ENCODE results near the gene MIB2.
A peak's percentile ranks its signal among the peaks of the same experiment; 100 is the strongest.
"Not testable (repeated sequence)": the region's sequence is repeated elsewhere in the genome, so short reads cannot be mapped to it uniquely, and the experiment has no call there.

MIB2 gene

DNA sequence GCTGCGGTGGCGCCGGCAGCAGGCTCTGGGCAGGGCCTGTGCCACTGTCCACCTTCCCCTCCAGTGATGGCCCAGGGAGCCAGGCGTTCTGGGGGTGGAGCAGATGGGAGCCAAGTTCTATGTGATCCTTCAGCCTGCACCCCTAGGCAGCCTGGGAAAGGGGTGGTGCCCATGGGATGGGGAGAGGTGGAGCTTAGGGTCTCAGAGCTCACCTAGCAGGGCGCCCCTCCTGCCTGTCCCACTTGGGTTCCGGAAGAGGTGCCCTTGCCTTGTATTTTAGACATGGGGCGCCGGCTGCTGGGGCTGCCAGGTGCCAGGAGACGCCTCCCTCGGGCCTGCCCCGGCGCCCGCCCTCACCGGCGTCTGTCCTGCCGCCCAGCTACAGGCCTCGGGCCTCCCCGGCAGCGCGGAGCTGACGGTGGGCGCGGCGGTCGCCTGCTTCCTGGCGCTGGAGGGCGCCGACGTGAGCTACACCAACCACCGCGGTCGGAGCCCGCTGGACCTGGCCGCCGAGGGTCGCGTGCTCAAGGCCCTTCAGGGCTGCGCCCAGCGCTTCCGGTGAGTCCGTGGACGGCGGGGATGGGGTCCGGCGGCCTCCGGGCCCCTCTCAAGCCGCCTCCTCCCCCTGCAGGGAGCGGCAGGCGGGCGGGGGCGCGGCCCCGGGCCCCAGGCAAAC, 13.6 kb downstream of the MIB2 start:
- peak; percentile 40 for DNase-seq (ENCODE audit: low read depth)
- peak overlapping the region; percentile 45 for H3K4me3 ChIP-seq (ENCODE audit: low read depth, low read length)
- TF ChIP-seq, protein P1, sequence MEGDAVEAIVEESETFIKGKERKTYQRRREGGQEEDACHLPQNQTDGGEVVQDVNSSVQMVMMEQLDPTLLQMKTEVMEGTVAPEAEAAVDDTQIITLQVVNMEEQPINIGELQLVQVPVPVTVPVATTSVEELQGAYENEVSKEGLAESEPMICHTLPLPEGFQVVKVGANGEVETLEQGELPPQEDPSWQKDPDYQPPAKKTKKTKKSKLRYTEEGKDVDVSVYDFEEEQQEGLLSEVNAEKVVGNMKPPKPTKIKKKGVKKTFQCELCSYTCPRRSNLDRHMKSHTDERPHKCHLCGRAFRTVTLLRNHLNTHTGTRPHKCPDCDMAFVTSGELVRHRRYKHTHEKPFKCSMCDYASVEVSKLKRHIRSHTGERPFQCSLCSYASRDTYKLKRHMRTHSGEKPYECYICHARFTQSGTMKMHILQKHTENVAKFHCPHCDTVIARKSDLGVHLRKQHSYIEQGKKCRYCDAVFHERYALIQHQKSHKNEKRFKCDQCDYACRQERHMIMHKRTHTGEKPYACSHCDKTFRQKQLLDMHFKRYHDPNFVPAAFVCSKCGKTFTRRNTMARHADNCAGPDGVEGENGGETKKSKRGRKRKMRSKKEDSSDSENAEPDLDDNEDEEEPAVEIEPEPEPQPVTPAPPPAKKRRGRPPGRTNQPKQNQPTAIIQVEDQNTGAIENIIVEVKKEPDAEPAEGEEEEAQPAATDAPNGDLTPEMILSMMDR (IDR thresholded peaks at IDR 0.05; ENCODE audit: insufficient read depth, low read depth, low read length, missing control alignments): no peak

DNA sequence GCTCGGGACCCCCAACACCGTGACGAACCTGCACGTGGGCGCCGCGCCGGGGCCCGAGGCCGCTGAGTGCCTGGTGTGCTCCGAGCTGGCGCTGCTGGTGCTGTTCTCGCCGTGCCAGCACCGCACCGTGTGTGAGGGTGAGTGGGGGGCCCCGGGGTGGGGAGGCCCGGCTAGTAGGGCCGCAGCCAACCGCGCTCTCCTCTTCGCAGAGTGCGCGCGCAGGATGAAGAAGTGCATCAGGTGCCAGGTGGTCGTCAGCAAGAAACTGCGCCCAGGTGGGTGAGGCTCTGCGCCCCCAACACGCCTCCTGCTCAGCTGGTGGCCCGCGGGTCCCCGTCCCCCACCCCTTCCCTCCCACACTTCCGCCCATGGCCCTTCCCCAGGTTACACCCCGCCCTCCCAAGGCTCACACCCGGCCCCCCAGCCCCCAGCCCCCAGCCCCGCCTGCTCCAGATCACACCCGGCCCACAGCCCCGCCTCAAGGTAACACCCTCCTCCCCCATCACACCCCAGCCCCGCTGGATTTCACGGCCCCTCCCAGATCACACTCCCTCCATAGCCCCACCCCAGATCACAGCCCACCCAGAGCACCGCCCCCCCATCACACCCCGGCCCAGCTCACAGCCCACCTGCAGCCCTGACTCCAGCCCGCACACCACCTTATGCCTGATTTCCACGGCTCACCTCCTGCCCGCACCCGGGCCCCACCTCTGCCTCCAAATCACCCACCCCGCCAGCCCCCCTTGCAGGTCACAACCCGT, 14.3 kb downstream of the MIB2 start:
- TF ChIP-seq, protein P1 (IDR thresholded peaks at IDR 0.05; ENCODE audit: insufficient read depth, low read depth, low read length, missing control alignments): no peak
- DNase-seq (ENCODE audit: low read depth): peak; percentile 44
- peak overlapping the region; percentile 45 for H3K4me3 ChIP-seq (ENCODE audit: low read depth, low read length)

DNA sequence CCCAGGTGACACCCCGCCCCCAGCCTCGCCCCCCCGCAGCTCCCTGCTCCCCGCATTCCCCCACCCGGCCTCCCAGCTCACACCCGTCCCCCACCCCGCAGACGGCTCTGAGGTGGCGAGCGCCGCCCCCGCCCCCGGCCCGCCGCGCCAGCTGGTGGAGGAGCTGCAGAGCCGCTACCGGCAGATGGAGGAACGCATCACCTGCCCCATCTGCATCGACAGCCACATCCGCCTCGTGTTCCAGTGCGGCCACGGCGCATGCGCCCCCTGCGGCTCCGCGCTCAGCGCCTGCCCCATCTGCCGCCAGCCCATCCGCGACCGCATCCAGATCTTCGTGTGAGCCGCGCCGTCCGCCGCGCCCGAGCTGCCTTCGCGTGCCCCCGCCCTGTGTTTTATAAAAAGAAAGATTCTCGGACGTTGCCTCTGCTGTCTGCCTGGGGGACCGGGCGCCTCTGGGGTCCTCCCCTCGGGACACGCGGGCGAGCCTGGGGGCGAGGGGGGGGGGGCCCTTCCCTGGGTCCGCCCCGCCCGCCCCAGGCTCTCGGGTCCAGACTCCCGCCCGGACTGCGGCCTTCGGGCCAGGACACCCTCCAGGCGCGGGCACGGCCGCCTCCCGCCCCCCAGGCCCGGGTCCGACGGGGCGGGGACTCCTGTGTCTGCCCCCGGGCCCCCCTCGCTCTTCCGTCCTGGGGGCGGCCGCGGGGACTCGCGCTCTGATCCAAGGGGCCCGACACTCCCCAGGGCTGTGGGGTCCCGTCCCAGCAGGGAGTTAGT, 15.1 kb downstream of the MIB2 start:
- peak overlapping the region; percentile 44 for H3K4me3 ChIP-seq (ENCODE audit: low read depth, low read length)
- peak; percentile 96 for DNase-seq (ENCODE audit: low read depth)
- TF ChIP-seq, protein P1 (IDR thresholded peaks at IDR 0.05; ENCODE audit: insufficient read depth, low read depth, low read length, missing control alignments): peak; percentile 7

DNA sequence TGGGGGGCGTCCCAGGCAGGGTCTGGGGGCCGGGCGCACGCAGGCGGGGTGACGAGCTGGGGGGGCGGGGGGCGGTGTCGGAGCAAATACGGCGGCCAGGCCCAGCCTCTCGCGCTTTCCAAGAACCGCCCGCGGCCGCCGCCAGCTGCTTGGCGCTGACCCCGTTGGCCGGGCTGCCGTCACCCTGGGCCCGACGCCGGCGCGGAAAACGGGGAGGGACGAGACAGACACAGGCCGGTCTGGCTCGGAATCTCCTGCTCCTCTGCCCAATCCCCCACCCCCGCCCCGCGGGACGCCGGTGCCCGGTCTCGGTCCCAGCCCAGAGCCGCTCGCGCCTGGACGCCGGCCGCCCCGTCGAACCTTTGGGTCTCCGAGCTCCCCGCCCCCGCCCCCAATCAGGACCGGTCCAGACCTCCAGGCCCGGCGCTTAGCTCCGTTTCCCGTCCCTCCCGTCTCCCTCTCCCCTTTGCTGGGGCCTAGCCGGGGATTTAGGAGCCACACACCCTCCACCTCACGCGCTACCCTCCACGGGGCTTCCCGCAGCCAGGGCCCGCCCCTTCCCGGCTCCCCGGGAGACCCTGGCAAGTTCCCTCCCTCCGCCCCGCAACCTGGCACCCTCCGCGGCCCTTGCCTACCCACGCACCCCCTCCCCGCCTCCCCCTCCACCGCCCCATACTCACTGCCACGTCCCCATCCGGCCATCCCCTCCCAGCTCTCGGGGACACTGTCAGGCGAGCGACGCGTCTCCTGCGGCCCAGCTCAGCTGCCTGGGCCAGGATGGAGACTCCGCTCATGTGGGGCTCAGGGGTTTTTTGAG, 15.9 kb downstream of the MIB2 start:
- peak; percentile 5 for DNase-seq (ENCODE audit: low read depth)
- peak overlapping the region; percentile 44; the same call in 1 of the 2 replicates for H3K4me3 ChIP-seq (ENCODE audit: low read depth, low read length)
- TF ChIP-seq, protein P1 (IDR thresholded peaks at IDR 0.05; ENCODE audit: insufficient read depth, low read depth, low read length, missing control alignments): no peak

DNA sequence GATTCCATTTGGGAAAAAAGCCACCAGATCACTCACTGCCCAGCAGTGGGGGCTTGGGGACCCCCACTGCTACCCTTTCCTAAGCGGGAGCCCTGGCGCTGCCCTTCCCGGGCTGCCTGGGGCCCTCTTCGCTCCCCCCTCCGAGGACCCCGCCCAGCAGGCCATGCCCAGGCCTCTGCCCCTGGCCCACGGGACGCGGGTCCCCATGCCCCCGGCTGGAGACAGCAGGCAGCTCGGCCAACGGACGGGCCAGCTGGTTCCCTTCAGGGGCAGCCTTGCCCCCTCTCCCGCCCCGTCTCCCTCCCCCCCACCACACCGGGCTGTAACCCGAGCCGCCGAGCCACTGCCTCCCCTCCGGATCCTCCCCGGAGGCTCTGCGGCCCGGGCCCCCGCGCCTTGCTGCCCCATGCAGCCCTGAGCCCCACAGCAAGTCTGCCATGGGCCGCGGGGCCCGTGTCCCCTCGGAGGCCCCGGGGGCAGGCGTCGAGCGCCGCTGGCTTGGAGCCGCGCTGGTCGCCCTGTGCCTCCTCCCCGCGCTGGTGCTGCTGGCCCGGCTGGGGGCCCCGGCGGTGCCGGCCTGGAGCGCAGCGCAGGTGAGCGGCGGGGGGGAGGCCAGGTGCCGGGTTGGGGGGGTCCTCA, 16.6 kb downstream of the MIB2 start, which contains the start of gene MMP23B:
TSS of gene MMP23B (plus strand) at position 392 of the 639 bp plus-strand sequence. CDS start at position 438, 46 bp downstream.
- peak; percentile 1 for DNase-seq (ENCODE audit: low read depth)
- TF ChIP-seq, protein P1 (IDR thresholded peaks at IDR 0.05; ENCODE audit: insufficient read depth, low read depth, low read length, missing control alignments): no peak
- no peak within 1 kb of the TSS for H3K4me3 ChIP-seq (ENCODE audit: low read depth, low read length)

DNA sequence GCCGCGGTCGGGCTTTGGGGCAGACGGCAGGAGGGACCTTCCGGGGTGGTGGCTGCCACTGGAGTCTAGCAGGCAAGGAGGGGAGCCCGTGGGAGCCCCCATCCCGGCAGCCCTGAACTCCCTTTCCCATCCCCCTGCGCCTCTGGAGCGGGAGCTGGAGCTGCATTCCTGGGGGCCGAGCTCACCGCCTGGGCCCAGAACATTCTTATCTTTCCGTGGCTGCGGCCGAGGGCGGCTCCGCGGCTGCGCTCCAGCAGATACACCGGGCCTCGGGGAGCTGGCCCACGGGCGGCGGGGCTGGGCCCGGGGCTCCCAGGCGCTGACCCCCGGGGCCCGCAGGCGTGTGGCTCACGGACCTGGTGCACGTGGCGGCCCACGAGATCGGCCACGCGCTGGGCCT, 18.1 kb downstream of the MIB2 start:
- not testable (repeated sequence) for DNase-seq (ENCODE audit: low read depth); H3K4me3 ChIP-seq (ENCODE audit: low read depth, low read length)

DNA sequence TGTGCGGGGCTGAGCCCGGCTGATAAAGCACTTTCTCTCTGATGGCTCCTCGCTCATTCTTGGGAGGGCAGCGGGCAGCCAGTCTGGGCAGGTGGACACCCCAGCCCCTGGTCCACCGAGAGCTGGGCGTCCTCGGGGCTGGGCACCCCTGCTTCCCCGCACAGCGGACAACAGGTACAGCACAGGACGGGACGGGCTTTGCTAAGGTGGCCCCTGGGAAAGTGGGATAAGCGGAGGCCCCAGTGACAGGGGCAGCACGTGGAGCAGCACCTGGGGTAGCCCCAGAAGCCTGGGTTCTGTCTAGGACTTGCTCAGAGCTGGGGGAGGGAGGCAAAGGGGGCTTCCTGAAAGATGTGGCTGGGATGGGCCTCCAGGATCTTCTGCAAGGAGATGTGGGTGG, 19.3 kb downstream of the MIB2 start:
- H3K4me3 ChIP-seq (ENCODE audit: low read depth, low read length); DNase-seq (ENCODE audit: low read depth): not testable (repeated sequence)

DNA sequence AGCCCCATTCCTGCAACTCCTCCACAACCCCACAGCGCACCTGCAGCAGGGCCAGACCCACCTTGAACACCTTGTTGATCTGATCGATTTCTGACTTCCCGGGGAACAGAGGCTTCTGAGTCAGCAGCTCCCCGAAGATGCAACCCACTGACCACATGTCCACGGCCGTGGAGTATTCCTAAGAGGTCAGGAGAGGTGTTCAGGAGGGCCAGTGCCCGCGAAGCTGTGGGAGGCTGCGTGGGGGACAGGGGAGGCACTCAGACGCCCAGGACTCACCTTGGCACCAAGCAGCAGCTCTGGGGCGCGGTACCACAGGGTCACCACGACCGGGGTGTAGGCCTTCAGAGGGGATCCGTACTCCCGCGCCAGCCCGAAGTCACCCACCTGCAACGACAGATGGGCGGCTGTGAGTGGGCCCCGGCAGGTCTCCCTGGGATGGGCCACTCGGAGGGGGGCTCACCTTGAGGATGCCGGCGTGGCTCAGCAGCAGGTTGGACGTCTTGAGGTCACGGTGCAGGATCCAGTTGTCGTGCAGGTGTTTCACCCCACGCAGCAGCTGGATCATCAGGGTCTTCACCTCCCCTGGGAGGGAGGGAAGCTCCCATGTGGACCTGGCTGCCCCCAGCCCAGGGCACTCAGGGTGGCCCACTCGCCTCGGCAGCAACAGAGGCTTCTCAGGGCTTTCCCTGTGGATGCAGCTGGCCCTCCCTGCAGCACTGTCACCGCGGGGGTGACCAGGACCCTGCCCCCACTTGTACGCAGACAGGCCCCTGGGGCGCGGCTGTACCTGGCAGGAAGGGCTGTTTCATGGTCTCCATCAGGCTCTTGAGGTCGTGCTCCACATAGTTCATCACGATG, 21.6 kb downstream of the MIB2 start:
- H3K4me3 ChIP-seq (ENCODE audit: low read depth, low read length); DNase-seq (ENCODE audit: low read depth): not testable (repeated sequence)

DNA sequence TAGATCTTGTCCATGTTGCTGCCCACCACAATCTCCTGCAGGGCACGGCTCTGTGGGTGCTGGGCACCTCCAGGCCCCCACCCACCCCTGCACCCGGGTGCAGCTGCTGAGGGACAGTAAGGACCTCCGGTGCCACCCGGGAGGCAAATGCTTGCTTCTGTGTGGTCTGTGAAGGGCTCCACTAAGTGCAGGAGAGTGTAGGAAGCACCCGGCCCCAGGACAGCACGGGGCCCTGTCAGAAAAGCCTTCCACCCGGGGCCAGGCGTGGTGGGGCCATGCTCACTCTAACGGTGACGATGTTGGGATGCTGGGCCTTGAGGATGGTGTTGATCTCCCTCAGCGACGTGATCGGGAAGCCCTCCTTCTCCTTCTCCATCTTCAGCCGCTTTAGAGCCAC, 22.2 kb downstream of the MIB2 start:
- H3K4me3 ChIP-seq (ENCODE audit: low read depth, low read length); DNase-seq (ENCODE audit: low read depth): not testable (repeated sequence)

DNA sequence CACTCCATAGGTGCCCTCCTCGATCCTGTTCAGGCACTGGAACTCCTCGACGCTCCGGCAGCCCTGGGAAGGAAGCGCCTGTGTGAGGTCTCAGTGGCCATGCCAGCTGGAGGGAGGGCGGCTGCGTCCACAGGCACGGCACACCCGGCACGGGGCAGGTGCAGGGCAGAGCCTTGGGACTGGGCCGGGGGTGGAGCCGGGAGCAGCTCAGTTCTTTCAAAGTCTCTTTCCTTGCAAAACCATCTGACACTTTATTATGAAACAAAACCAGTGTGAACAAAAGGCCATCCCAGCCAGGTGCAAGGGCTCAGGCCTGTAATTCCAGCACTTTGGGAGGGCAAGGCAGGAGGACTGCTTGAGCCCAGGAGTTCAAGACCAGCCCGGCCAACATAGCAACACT, 23.2 kb downstream of the MIB2 start:
- not testable (repeated sequence) for DNase-seq (ENCODE audit: low read depth); H3K4me3 ChIP-seq (ENCODE audit: low read depth, low read length)

Measured in GM12865 (cell line).